GM18873 (cell line): Measurements from ENCODE around the gene MAPKAPK3.

Source experiments
- ATAC-seq: cut with Tn5 transposase; IDR thresholded peaks from one replicate; pipeline ENCODE4 v1.9.1; 2021; ENCODE audit warnings: mild to moderate bottlenecking, moderate library complexity, moderate number of reproducible peaks; ENCODE audit not compliant: unreplicated experiment, low FRiP score

The MAPKAPK3 gene

GRCh38 chr3:50617096-50617791, at the start of gene MAPKAPK3:
TSS of gene MAPKAPK3 (plus strand) at chr3:50617151. CDS start at chr3:50617566, 415 bp downstream.
- ATAC-seq, result peak; percentile 8

- ATAC-seq, result peak; percentile 76
Measured at GRCh38 chr3:50567386-50568167, 49.4 kb upstream of the MAPKAPK3 start, which contains the start of gene C3orf18. TSS of gene C3orf18 (minus strand) at chr3:50567747. CDS start at chr3:50565699, 2,048 bp downstream.

- ATAC-seq, result peak; percentile 46
Measured at GRCh38 chr3:50568947-50569749, 47.8 kb upstream of the MAPKAPK3 start, which contains the start of gene HEMK1. TSS of gene HEMK1 (plus strand) at chr3:50569522. CDS start at chr3:50571105, 1,583 bp downstream.

GRCh38 chr3:50570508-50571279, 46.3 kb upstream of the MAPKAPK3 start:
- no peak for ATAC-seq

GRCh38 chr3:50571486-50571885, 45.5 kb upstream of the MAPKAPK3 start:
- ATAC-seq, result no peak

DNA sequence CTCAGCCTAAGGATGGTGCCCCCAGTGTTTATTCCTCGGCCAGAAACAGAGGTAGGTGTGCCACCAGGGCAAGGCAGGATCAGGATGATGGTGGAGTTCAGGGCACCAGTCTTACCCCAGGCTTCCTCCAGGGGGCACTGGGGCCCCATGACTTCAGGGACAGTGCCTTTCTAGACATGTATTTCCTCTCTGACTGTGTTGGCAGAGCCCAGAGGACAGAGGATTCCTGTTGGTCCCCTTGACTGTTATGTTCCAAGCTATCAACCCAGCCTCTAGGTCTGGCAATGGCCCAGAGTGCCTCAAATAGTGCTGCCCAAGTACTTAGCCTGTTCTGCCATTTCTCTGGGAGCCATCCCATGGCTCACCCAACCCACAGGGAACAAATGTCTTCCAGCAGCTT, 44.8 kb upstream of the MAPKAPK3 start:
- ATAC-seq, result no peak

DNA sequence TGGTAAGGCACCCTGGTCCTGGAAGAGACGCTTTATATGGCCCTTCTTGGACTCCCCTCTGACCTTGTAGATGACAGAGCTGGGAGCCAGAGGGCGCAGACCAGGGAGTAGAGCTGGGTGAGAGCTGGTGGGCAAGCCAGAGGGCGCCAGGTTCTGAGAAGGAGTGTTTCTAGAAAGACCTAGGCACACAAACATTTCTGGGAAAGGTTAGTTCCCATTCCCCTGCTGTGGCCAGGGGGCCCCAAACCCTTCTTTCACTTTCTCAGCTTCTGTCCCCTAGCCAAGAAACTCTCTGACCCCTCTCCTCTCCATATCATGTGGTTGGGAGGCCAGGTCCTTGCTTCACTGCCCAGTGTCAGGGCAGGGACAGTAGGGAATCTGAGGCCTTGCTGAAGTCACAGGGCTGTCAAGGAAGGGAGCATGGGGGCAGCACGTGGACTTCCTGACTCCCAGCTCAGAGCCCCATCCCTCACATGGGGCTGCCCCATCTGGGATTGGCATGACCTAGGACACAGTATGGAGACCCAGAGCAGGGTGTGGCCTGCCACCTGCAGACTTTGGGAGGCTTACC, 44.1 kb upstream of the MAPKAPK3 start:
- ATAC-seq, result no peak

- ATAC-seq, result no peak
Measured at GRCh38 chr3:50573566-50574443, 43.1 kb upstream of the MAPKAPK3 start.

DNA sequence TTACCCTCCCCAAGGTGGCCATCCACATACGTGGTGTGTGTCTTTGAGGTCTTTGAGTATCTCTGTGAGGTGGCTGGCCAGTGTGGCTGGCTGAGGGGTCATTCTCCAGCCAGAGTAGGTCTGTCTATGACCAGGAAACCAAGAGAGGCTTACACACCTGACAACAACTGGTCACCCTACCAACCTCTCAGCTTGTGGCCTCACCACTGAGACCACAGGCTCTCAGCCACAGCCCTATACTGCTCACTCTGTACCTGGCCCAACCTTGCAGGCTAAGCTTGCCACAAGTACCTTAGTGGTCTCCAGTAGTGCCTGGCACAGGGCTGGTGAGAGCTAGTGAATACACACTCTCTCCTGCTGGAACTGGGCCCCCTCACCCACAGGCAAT, 42.5 kb upstream of the MAPKAPK3 start:
- ATAC-seq, result no peak

DNA sequence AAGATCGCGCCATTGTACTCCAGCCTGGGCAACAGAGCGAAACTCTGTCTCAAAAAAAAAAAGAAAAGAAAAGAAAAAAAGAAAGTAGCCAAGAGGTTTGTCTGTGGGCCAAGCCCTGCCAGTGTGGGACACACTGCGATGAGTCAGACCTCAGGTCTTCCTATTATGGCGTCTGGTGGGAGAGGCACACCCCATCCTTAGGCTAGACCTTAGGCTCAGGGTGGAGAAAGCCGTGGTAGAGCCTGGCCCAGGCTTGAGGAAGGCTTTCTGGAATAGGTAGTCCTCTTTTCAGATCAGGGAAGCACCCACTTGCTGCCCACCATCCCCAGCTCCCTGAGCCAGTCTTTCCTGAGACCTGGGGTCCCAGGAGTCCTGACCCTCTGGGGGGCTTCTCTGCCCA, 41.6 kb upstream of the MAPKAPK3 start:
- ATAC-seq, result no peak

- ATAC-seq, result no peak
Measured at GRCh38 chr3:50577348-50577747, 39.6 kb upstream of the MAPKAPK3 start.

GRCh38 chr3:50580683-50581458, 36.1 kb upstream of the MAPKAPK3 start:
- ATAC-seq, result no peak

- ATAC-seq, result no peak
Measured at GRCh38 chr3:50581459-50581842, 35.5 kb upstream of the MAPKAPK3 start.

- ATAC-seq, result no peak
Measured at GRCh38 chr3:50582083-50582482, 34.9 kb upstream of the MAPKAPK3 start.

GRCh38 chr3:50583897-50584296, 33.1 kb upstream of the MAPKAPK3 start:
- ATAC-seq, result no peak

- no peak for ATAC-seq
Measured at GRCh38 chr3:50584391-50584790, 32.6 kb upstream of the MAPKAPK3 start.

DNA sequence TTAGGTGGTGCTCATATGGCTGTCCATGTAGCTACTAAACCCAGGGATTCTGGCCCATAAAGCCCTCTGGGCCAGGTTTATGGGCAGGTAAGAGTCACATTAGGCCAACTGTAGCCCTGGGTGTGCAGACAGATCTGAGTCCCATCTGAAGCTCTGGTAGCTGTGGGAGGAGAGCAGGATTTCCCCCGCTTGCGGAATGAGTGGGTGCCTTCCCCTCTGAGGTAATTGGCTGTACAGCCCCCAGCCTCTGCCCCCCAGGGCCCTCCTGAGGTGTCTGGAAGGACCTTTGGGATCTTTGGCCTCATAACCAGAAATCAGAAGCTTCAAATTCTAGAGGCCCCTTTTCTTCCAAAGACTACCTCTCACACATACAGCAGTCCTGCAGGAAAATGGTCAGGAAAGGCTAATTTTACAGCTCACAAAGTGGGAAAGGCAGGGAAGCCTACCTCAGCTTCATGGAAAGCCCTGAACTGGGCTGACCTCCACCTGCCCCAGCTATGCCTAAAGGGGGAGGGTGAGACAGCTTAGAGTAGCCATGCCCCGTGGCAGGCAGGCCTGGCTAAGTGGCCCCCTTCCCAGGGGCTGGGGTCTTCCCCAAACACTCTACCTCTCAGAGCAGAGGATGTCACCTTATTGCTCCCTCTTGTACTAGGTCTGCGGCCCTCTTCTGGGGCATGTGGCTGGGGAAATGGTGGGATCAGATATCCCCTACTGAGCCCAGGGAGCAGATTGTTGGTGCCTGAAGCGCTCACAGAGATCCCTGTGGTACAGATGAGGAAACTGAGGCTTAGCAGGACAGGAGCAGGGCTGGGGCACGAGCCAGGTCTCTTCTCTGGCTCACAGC, 30.8 kb upstream of the MAPKAPK3 start:
- ATAC-seq, result no peak
